HUES48 (cell line): ENCODE measurements around the gene CTNND2.

Source experiments
- H3K27ac ChIP-seq: one replicate; pipeline ENCODE4 v1.7.0; 2013; ENCODE audit warnings: low read depth, low read length, inconsistent platforms
- H3K27me3 ChIP-seq: 2 replicates; pipeline ENCODE4 v1.6.1; 2013; ENCODE audit warnings: mild to moderate bottlenecking, low read length; ENCODE audit not compliant: control insufficient read depth, insufficient read depth
- H3K36me3 ChIP-seq: 2 replicates; pipeline ENCODE4 v1.6.1; 2013; ENCODE audit warnings: low read length; ENCODE audit not compliant: control insufficient read depth, insufficient read depth
- H3K4me1 ChIP-seq: 2 replicates; pipeline ENCODE4 v1.6.1; 2013; ENCODE audit warnings: mild to moderate bottlenecking, low read length; ENCODE audit not compliant: control insufficient read depth, insufficient read depth
- H3K4me3 ChIP-seq: 2 replicates; pipeline ENCODE4 v1.5.1; 2013; ENCODE audit warnings: mild to moderate bottlenecking, low read depth, low read length
- H3K9ac ChIP-seq: 2 replicates; pipeline ENCODE4 v1.6.1; 2013; ENCODE audit warnings: mild to moderate bottlenecking, low read depth, low read length, moderate library complexity
- H3K9me3 ChIP-seq: 2 replicates; pipeline ENCODE4 v1.6.1; 2013; ENCODE audit warnings: low read length; ENCODE audit not compliant: control insufficient read depth, insufficient read depth

Gene CTNND2

DNA sequence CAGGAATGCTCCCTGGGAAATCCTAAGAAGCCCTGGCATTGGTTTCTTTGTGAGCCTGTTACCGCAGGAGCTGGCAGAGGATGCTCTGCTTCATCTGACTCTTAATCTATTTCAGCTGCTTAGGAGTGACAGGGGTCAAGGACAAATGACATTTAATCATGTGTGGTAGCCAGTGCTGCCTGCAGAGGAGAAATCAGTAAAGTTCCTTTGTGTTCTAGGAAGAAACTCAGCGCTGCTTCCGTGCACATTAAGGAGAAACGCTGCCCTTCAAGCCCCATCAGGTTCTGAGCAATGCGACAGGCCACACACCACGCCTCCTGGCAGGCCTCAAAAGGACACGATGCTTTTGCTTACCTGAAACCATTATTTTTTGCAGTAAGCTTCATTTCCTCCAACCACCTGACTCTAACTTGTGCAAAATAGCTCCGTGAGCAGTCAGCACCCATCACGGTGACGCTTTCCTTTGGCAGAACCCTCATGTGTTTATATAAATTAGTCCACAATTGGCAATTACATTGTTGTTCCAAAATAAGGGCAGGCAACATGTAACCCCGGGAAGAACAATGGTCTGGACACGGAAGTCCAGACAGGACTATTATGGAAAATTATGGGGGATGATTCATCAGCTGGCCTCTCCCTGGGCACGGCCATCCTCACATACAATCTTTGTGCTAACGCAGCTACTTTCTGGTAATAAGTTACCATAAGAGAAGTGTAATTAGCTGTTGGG, 755.3 kb downstream of the CTNND2 start:
- H3K9ac ChIP-seq: no peak overlapping the region
- H3K36me3 ChIP-seq: no peaks in the 10 kb centered on the region
- H3K27ac ChIP-seq: no peak overlapping the region
- no peaks in the 10 kb centered on the region for H3K4me1 ChIP-seq
- H3K4me3 ChIP-seq: no peak overlapping the region
- no peaks in the 10 kb centered on the region for H3K9me3 ChIP-seq
- H3K27me3 ChIP-seq: no peaks in the 10 kb centered on the region

DNA sequence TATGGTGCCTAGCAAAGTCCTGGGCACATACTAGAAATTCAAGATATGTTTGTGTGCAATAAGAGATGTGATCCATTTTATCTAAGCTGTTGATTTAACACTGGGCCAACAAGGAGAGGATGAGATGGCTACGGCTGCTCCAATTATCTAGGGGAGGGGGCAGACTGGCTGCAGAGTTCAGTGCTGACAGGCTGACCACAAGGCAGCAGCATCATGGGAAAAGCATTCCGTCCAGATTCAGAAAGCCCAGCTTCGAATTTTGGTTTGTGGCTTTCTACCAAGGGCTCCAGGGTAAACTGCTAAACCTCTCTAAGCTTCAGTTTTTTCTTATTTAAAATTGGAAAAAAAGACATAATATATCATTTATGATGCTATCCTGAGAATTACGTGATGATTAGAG, 758.1 kb downstream of the CTNND2 start:
- Histone ChIP-seq H3K27me3 (no peaks in the 10 kb centered on the region), H3K36me3 (no peaks in the 10 kb centered on the region), H3K4me3 (no peak overlapping the region), H3K27ac (no peak overlapping the region), H3K9ac (no peak overlapping the region), H3K9me3 (no peaks in the 10 kb centered on the region), H3K4me1 (no peaks in the 10 kb centered on the region)

DNA sequence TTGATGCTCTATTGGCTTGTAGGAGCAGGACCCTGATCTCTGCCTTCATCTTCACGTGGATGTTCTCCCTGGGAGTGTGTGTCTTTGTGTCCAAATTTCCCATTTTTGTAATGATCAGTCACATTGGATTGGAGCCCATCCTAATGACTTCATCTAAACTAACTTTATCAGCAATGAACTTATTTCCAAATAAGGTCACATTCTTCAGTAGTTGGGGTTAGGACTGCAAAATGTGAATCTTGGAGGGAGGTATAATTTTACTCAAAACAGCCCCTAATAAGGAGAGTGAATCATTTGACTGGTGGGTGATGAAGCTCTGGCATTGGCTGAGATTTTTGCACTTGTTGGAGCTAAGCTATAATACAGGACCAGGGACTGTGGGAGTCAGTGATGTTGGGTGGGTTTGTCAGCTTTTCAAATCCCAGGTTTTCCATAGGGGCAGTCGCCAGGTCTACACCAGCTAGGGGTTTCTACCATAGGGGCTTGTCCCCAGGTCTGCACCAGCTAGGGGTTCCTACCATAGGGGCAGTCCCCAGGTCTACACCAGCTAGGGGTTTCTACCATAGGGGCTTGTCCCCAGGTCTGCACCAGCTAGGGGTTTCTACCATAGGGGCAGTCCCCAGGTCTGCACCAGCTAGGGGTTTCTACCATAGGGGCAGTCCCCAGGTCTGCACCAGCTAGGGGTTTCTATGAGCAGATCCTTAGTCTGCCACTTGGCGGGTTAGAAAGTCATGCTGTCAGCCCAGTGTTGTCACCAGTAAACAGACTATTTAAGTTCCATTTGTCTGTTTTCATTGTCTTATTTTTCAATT, 760.6 kb downstream of the CTNND2 start:
- H3K9ac ChIP-seq: no peak overlapping the region
- H3K36me3 ChIP-seq: no peaks in the 10 kb centered on the region
- no peak overlapping the region for H3K4me3 ChIP-seq
- H3K9me3 ChIP-seq: no peaks in the 10 kb centered on the region
- no peak overlapping the region for H3K27ac ChIP-seq
- no peaks in the 10 kb centered on the region for H3K27me3 ChIP-seq
- no peaks in the 10 kb centered on the region for H3K4me1 ChIP-seq

DNA sequence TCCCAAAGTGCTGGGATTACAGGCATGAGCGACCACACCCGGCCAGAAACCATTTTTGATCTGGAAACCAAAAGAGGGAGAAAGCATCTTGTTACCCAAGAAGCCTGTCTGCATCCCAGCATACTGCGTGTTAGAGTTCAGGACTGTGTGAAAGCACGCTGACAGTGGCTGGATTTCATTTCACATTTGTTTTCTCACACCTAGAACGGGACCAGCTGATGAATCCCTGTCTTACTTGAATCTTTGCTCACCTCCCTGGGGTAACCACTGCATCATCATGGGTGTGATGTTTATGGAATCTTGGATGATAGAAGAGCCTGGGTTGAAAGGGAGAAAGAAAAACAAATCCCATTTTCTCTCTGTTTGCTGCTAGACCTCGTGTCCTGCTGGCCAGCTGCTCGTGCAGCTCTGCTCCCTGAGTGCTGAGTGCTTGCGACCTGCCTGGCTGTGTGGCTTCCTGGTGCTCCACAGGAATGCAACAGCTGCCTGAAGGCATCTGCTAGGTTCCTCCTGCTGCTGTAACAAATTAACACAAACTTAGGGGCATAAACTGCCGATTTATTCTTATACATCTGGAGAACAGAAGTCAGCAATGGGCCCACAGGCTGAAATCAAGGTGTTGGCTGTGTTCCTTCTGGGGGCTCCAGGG, 764.9 kb downstream of the CTNND2 start:
- H3K9ac ChIP-seq: no peak overlapping the region
- H3K4me3 ChIP-seq: no peak overlapping the region
- H3K9me3 ChIP-seq: no peaks in the 10 kb centered on the region
- H3K36me3 ChIP-seq: no peaks in the 10 kb centered on the region
- H3K27ac ChIP-seq: no peak overlapping the region
- no peaks in the 10 kb centered on the region for H3K27me3 ChIP-seq
- no peaks in the 10 kb centered on the region for H3K4me1 ChIP-seq

DNA sequence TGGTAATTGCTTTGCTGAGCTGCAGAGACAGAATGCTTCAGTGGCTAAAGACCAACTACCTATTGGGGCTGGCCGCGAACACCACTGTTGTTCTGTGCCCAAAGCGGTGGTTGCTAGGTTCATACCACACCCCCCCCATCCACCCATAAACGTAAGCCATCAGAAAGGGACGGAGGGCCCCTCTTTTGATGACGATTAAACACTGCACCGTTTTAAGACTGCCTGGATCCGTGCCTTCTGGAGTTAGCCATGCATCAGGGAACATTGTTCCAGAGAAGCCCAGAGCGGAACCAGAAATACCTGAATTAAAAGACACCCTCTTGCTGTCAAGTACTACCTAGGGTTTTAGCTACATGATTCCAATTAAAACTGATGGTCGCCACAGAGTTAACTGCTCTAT, 774.1 kb downstream of the CTNND2 start:
- no peak overlapping the region for H3K27ac ChIP-seq
- no peaks in the 10 kb centered on the region for H3K4me1 ChIP-seq
- no peaks in the 10 kb centered on the region for H3K27me3 ChIP-seq
- H3K9me3 ChIP-seq: no peaks in the 10 kb centered on the region
- no peaks in the 10 kb centered on the region for H3K36me3 ChIP-seq
- no peak overlapping the region for H3K4me3 ChIP-seq
- no peak overlapping the region for H3K9ac ChIP-seq

DNA sequence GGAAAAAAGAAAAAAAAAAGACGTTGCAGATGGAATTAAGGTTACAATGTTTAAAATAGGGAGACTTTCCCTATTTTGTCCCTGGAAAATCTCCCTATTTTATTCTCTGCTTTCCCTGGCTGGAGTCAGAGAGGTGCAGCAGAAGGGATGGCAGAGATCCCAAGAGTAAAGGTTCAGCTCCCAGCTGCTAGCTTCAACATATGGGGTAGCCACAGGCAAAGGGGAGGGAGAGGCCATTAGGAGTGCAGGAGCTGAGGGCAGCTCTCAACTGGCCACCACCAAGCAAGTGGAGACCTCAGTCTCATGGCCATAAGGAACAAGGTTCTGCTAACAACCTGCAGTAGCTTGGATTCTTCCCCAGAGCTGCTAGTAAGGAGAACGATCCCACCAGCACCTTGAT, 776.2 kb downstream of the CTNND2 start:
- no peak overlapping the region for H3K27ac ChIP-seq
- H3K9ac ChIP-seq: no peak overlapping the region
- no peaks in the 10 kb centered on the region for H3K36me3 ChIP-seq
- H3K4me1 ChIP-seq: no peaks in the 10 kb centered on the region
- no peaks in the 10 kb centered on the region for H3K9me3 ChIP-seq
- no peaks in the 10 kb centered on the region for H3K27me3 ChIP-seq
- H3K4me3 ChIP-seq: no peak overlapping the region

DNA sequence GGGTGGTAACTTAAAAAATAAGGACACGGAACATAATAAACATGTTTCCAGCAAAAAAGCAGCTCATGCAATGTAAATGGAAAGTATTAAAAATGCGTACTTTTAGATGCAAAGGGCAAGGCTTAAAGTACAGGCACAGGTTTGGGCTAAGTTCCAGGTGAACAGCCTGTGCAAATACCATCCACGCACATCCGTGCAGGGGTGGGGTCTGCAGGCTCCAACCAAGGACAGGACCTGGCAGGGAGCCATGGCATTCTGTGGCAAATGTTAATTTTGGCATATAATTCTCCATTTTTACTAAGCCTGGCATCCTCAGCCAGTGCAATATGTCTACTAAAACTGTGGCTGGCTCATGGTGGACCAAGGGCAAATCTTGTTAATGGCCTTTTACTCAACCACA, 777.4 kb downstream of the CTNND2 start:
- H3K9ac ChIP-seq: no peak overlapping the region
- no peak overlapping the region for H3K4me3 ChIP-seq
- H3K27ac ChIP-seq: no peak overlapping the region
- no peaks in the 10 kb centered on the region for H3K4me1 ChIP-seq
- no peaks in the 10 kb centered on the region for H3K36me3 ChIP-seq
- H3K27me3 ChIP-seq: no peaks in the 10 kb centered on the region
- H3K9me3 ChIP-seq: no peaks in the 10 kb centered on the region

DNA sequence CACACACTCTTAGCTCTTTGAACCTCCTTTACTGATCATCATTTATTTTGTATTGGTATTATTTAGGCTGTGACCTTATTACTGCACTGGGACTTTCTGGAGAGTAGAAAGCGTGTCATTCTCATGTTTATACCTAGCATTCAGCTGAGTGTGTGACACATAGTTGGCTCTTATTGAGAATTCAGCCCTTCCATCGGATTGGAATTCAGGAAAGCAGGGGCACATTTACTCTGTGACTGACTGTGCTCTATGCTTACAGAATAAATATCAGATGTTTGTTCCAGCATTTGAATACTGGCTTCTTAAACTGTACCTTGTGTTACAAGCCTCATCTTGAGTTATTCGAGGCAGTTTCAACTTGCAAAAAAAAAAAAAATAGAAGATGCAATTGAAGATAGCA, 782.4 kb downstream of the CTNND2 start:
- Histone ChIP-seq H3K27me3 (no peaks in the 10 kb centered on the region), H3K4me3 (no peak overlapping the region), H3K36me3 (no peaks in the 10 kb centered on the region), H3K9ac (no peak overlapping the region), H3K4me1 (no peaks in the 10 kb centered on the region), H3K9me3 (no peaks in the 10 kb centered on the region), H3K27ac (no peak overlapping the region)

DNA sequence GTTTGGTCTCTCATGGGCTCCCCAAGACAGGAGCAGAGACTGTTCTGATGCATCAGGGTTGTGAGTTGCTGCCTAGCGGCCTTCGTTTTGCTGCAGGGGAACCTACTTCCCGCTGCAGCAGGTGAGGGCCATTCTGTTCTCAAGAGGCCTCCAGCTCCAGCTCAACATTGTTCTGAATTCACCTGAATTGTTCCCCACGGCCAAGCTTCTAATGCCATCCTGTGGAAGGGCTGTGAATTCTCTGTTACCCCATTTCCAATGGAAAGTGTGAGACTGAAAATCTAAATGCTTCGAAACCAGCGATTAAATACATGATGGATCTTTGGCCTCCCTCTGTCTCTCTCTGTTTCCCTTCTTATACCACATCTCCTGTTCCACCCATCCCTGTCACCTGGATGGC, 794.1 kb downstream of the CTNND2 start:
- H3K9ac ChIP-seq: no peak overlapping the region
- H3K9me3 ChIP-seq: no peaks in the 10 kb centered on the region
- H3K4me3 ChIP-seq: no peak overlapping the region
- no peak overlapping the region for H3K27ac ChIP-seq
- no peaks in the 10 kb centered on the region for H3K36me3 ChIP-seq
- H3K27me3 ChIP-seq: no peaks in the 10 kb centered on the region
- H3K4me1 ChIP-seq: no peaks in the 10 kb centered on the region

DNA sequence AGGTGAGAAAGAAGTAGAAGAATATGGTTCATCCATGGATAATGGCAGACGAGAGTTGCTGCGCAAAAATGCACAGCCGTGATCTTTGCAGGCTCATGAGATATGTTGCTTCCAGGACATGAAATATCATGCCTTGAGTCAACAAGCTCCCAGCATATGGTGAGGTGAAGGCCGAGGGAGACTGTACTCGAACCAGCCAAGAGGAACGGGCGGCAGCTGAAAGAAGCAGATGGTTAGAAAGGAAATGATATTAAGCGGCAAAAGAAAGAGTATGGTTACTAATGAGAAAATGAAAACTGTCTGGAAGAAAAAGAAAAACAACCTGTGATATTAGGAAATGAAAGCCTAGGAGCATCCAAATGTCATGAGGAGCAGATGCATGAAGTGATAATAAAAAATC, 798.5 kb downstream of the CTNND2 start:
- H3K9me3 ChIP-seq: no peaks in the 10 kb centered on the region
- no peaks in the 10 kb centered on the region for H3K27me3 ChIP-seq

DNA sequence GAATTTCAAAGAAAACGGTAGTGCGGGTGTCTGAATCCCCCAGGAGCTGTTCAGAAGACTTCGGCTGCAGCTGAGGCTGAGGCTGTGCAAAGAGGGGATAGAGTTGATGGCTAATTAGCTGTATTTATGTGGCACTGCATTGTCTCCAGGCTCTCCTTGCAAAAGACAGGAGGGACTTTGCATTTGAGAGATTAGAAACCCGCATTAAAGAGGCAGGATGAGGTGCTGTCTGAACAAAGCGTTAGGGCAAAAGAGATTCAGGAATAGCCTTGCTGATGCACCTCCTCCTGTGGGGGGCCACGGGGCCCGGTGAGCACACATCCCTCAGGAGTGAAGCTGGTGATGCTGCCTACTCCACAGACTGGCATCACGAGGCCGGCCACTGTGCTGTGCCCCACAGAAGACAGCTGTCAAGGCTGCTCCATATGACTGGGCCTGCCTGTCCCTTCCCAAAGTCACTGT, 799.6 kb downstream of the CTNND2 start:
- H3K27ac ChIP-seq: no peak overlapping the region

More for the DNA sequence above, 798.5 kb downstream of the CTNND2 start:
- Histone ChIP-seq H3K4me1 (peaks cover 7% of the 10 kb centered on the region; the same call in 1 of the 2 replicates), H3K36me3 (no peaks in the 10 kb centered on the region), H3K9ac (no peak overlapping the region), H3K27ac (no peak overlapping the region), H3K4me3 (no peak overlapping the region)

More for the DNA sequence above, 799.6 kb downstream of the CTNND2 start:
- Histone ChIP-seq H3K27me3 (no peaks in the 10 kb centered on the region), H3K9me3 (no peaks in the 10 kb centered on the region), H3K4me3 (no peak overlapping the region), H3K9ac (no peak overlapping the region), H3K4me1 (peaks cover 7% of the 10 kb centered on the region; the same call in 1 of the 2 replicates), H3K36me3 (no peaks in the 10 kb centered on the region)
